ENCODE results near the gene ATG10.

Gene ATG10

GRCh38 chr5:82045554-82046275 is 73.9 kb downstream of the ATG10 start:
- TF ChIP-seq, protein P1, sequence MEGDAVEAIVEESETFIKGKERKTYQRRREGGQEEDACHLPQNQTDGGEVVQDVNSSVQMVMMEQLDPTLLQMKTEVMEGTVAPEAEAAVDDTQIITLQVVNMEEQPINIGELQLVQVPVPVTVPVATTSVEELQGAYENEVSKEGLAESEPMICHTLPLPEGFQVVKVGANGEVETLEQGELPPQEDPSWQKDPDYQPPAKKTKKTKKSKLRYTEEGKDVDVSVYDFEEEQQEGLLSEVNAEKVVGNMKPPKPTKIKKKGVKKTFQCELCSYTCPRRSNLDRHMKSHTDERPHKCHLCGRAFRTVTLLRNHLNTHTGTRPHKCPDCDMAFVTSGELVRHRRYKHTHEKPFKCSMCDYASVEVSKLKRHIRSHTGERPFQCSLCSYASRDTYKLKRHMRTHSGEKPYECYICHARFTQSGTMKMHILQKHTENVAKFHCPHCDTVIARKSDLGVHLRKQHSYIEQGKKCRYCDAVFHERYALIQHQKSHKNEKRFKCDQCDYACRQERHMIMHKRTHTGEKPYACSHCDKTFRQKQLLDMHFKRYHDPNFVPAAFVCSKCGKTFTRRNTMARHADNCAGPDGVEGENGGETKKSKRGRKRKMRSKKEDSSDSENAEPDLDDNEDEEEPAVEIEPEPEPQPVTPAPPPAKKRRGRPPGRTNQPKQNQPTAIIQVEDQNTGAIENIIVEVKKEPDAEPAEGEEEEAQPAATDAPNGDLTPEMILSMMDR (IDR thresholded peaks at IDR 0.05; ENCODE audit: control extremely low read depth, extremely low read depth, low read depth, missing control alignments), result no peak

DNA sequence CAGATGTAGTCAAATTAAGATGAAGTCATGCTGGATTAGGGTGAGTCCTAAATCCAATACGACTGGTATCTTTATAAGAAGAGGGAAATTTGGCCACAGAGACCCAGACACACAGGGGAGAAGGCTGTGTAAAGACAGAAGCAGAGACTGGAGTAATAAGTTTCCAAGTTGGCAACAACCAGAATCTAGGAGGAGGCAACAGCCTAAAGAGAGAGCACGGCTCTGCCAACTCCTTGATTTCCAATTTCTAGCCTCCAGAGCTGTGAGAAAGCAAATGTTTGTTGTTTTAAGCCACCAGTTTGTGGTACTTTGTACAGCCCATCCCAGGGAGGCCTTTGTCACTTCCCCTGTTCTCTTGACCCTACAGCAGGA is 74.4 kb downstream of the ATG10 start:
- no peak for DNase-seq (ENCODE audit: extremely low spot score)

More at GRCh38 chr5:82045554-82046275, 73.9 kb downstream of the ATG10 start:
- POLR2A ChIA-PET, result no interaction called here
- no peak for DNase-seq (ENCODE audit: extremely low spot score)
- CTCF ChIA-PET, result interaction anchor here (0.7 kb wide), 1 partner anchor 12 kb away, joined by 3 read pairs; no protein-coding TSS in a partner anchor

GRCh38 chr5:82050955-82051354 is 79.1 kb downstream of the ATG10 start:
- ChIA-PET POLR2A (no interaction called here), CTCF (interaction anchor here (1.1 to 2.1 kb wide), 2 partner anchors 13 to 26 kb away, joined by 4 to 5 read pairs; no protein-coding TSS in a partner anchor)
- TF ChIP-seq, protein P1 (IDR thresholded peaks at IDR 0.05; ENCODE audit: control extremely low read depth, extremely low read depth, low read depth, missing control alignments), result no peak
- DNase-seq (ENCODE audit: extremely low spot score), result no peak

More for the DNA sequence above, 74.4 kb downstream of the ATG10 start:
- POLR2A ChIA-PET, result no interaction called here
- CTCF ChIA-PET, result no interaction called here
- TF ChIP-seq, protein P1 (IDR thresholded peaks at IDR 0.05; ENCODE audit: control extremely low read depth, extremely low read depth, low read depth, missing control alignments), result no peak

- no peak for DNase-seq (ENCODE audit: extremely low spot score)
- ChIA-PET CTCF (interaction anchor here (1.3 kb wide), 1 partner anchor 19 kb away, joined by 3 read pairs; no protein-coding TSS in a partner anchor), POLR2A (no interaction called here)
- TF ChIP-seq, protein P1 (IDR thresholded peaks at IDR 0.05; ENCODE audit: control extremely low read depth, extremely low read depth, low read depth, missing control alignments), result no peak
Measured at GRCh38 chr5:82054004-82054710, 82.3 kb downstream of the ATG10 start.

GRCh38 chr5:82057051-82057450 is 85.2 kb downstream of the ATG10 start:
- ChIA-PET CTCF (no interaction called here), POLR2A (no interaction called here)
- no peak for DNase-seq (ENCODE audit: extremely low spot score)
- TF ChIP-seq, protein P1 (IDR thresholded peaks at IDR 0.05; ENCODE audit: control extremely low read depth, extremely low read depth, low read depth, missing control alignments), result no peak

- ChIA-PET POLR2A (no interaction called here), CTCF (no interaction called here)
- no peak for DNase-seq (ENCODE audit: extremely low spot score)
- TF ChIP-seq, protein P1 (IDR thresholded peaks at IDR 0.05; ENCODE audit: control extremely low read depth, extremely low read depth, low read depth, missing control alignments), result no peak
Measured at GRCh38 chr5:82058710-82059109, 86.9 kb downstream of the ATG10 start.
